Left ventricle myocardium inferior (tissue), 1 donor: ENCODE measurements around the gene FBXO24. TPM values are rescaled to one million over a fixed set of nuclear protein-coding genes. Genes with fewer than 3 reads are reported as not detected.
A peak's percentile ranks its signal among the peaks of the same experiment; 100 is the strongest.

Source experiments
- DNase-seq: peaks from one replicate; pipeline ENCODE4 v3.0.0-alpha.2; 2020
- H3K27ac ChIP-seq: fragments of 200-600 bp; replicated peaks from 2 replicates; pipeline ENCODE4 v1.8.0; 2021
- H3K27me3 ChIP-seq: fragments of 200-600 bp; 2 replicates; pipeline ENCODE4 v1.8.0; 2021; ENCODE audit warnings: low read depth
- H3K36me3 ChIP-seq: fragments of 200-600 bp; 2 replicates; pipeline ENCODE4 v1.8.0; 2021
- H3K4me1 ChIP-seq: fragments of 200-600 bp; 2 replicates; pipeline ENCODE4 v1.8.0; 2021
- H3K4me3 ChIP-seq: fragments of 200-600 bp; 2 replicates; pipeline ENCODE4 v1.8.0; 2021; ENCODE audit warnings: mild to moderate bottlenecking, moderate library complexity
- H3K9me3 ChIP-seq: fragments of 200-600 bp; replicated peaks from 2 replicates; pipeline ENCODE4 v1.8.0; 2021
- intact Hi-C: fragments of 100-400 bp; cut with micrococcal nuclease; formaldehyde crosslinking; loops from one replicate; pipeline ENCODE4 v1.11.0; 2022
- total RNA-seq: library from RNA; stranded (reverse); fragmentation: NEBNext Ultra II Directional; extraction: Animal tissue kit (Norgen Biotek cat#: 25700); gene quantifications from one replicate; pipeline ENCODE4 v1.2.1, GENCODE V29; 2021
- TF ChIP-seq, protein P1 (sequence below): fragments of 200-600 bp; IDR thresholded peaks from 2 replicates; pipeline ENCODE4 v1.8.0; 2021; ENCODE audit warnings: antibody characterized with exemption, mild to moderate bottlenecking, borderline replicate concordance
- donor health status: DM: no; HTN: yes; CAD: no; lungs with severe emphysema.

Gene FBXO24
- total RNA-seq, 1 donor from 2014 or later, result 0.25 TPM

DNA sequence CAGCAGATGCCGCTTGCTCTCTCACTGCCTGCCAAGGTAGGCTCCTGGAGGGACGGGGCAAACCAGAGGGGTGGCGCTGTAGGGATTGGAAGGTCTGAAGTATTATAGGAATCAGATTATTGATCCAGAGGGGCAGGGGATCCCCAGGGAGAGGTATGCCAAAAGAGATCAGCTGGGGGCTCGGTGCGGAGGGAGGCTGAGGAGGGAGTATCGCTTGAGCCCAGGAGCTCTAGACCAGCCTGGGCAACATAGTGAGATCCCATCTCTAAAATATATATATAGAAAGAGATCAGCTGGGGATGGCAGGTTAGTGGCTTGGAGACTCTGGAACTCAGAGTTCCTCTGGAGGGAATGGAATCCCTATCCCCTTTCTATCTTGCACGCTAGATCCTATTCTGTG lies 9.1 kb downstream of the FBXO24 start:
- no peaks in the 10 kb centered on the region for H3K27me3 ChIP-seq
- no peak for DNase-seq
- peaks cover 6% of the 10 kb centered on the region for H3K4me1 ChIP-seq
- H3K36me3 ChIP-seq, result no peaks in the 10 kb centered on the region
- H3K9me3 ChIP-seq, result no peaks in the 10 kb centered on the region
- no peak overlapping the region for H3K27ac ChIP-seq
- H3K4me3 ChIP-seq, result no peak overlapping the region
- TF ChIP-seq, protein P1, sequence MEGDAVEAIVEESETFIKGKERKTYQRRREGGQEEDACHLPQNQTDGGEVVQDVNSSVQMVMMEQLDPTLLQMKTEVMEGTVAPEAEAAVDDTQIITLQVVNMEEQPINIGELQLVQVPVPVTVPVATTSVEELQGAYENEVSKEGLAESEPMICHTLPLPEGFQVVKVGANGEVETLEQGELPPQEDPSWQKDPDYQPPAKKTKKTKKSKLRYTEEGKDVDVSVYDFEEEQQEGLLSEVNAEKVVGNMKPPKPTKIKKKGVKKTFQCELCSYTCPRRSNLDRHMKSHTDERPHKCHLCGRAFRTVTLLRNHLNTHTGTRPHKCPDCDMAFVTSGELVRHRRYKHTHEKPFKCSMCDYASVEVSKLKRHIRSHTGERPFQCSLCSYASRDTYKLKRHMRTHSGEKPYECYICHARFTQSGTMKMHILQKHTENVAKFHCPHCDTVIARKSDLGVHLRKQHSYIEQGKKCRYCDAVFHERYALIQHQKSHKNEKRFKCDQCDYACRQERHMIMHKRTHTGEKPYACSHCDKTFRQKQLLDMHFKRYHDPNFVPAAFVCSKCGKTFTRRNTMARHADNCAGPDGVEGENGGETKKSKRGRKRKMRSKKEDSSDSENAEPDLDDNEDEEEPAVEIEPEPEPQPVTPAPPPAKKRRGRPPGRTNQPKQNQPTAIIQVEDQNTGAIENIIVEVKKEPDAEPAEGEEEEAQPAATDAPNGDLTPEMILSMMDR, result no peak
- intact Hi-C loops, result no loop called here

DNA sequence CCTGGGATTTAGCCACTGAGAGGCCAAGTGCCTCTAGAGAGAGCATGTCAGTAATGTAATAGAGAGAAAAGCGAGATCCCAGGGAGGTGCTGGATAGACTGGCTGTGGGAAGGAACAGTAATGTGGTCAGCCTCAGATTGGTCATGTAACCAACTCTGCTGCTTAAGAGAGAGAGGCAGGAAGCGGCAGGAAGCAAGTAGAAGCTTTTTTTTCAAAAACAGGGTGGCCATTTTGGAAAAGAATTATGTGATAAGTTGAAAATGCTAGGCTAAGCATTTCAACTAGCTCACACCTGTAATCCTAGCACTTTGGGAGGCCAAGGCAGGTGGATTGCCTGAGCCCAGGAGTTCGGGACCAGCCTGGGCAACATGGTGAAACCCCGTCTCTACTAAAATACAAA lies 12.3 kb downstream of the FBXO24 start:
- TF ChIP-seq, protein P1, result no peak
- no peaks in the 10 kb centered on the region for H3K9me3 ChIP-seq
- H3K27ac ChIP-seq, result no peak overlapping the region
- no peaks in the 10 kb centered on the region for H3K36me3 ChIP-seq
- intact Hi-C loops, result no loop called here
- peaks cover 9% of the 10 kb centered on the region for H3K4me1 ChIP-seq
- DNase-seq, result no peak
- H3K27me3 ChIP-seq, result no peaks in the 10 kb centered on the region
- no peak overlapping the region for H3K4me3 ChIP-seq

DNA sequence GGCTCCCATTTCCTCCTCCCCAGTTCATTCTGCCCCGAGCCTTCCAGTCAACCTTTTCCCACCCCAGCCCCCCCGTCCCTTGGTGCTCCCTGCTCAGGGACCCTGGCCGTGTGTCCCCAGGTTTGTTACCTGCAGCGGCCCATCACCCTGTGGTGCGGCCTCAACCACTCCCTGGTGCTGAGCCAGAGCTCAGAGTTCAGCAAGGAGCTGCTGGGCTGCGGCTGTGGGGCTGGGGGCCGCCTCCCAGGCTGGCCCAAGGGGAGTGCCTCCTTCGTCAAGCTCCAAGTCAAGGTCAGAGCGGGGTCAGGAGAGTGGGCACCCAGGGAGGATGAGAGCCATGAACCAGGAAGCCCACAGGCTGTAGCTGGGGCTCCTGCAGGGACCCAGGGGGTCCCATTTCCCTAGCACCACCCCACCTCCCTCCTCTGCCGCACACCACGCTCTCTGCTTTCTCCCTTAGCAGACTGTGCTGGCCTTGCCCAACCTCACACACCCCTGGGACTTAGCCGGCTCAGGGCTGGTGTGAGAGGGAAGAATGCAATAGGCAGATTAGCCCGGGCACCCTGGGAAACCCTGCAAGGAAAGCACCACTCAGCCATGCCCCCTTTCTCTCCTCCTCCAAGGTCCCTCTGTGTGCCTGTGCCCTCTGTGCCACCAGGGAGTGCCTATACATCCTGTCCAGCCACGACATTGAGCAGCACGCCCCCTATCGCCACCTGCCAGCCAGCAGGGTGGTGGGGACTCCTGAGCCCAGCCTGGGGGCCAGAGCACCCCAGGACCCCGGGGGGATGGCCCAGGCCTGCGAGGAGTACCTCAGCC lies 14.0 kb downstream of the FBXO24 start:
- H3K36me3 ChIP-seq, result no peaks in the 10 kb centered on the region
- peaks cover 25% of the 10 kb centered on the region for H3K4me1 ChIP-seq
- TF ChIP-seq, protein P1, result no peak
- H3K27me3 ChIP-seq, result no peaks in the 10 kb centered on the region
- no peak for DNase-seq
- no peaks in the 10 kb centered on the region for H3K9me3 ChIP-seq
- intact Hi-C loops, result no loop called here
- no peak overlapping the region for H3K4me3 ChIP-seq
- no peak overlapping the region for H3K27ac ChIP-seq

DNA sequence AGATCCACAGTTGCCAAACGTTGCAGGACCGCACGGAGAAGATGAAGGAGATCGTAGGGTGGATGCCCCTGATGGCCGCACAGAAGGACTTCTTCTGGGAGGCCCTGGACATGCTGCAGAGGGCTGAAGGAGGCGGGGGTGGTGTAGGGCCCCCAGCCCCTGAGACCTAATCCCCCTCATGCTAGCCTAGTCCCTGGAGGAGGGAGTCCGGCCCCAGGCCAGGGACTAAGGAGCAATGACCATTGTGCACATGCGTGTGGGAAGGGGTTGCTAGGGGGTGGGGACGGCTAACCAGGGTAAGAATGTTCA lies 14.6 kb downstream of the FBXO24 start:
- Histone ChIP-seq H3K36me3 (no peaks in the 10 kb centered on the region), H3K4me1 (peaks cover 30% of the 10 kb centered on the region), H3K27me3 (no peaks in the 10 kb centered on the region), H3K27ac (no peak overlapping the region), H3K4me3 (no peak overlapping the region), H3K9me3 (no peaks in the 10 kb centered on the region)
- intact Hi-C loops, result no loop called here
- no peak for DNase-seq
- TF ChIP-seq, protein P1, result no peak

DNA sequence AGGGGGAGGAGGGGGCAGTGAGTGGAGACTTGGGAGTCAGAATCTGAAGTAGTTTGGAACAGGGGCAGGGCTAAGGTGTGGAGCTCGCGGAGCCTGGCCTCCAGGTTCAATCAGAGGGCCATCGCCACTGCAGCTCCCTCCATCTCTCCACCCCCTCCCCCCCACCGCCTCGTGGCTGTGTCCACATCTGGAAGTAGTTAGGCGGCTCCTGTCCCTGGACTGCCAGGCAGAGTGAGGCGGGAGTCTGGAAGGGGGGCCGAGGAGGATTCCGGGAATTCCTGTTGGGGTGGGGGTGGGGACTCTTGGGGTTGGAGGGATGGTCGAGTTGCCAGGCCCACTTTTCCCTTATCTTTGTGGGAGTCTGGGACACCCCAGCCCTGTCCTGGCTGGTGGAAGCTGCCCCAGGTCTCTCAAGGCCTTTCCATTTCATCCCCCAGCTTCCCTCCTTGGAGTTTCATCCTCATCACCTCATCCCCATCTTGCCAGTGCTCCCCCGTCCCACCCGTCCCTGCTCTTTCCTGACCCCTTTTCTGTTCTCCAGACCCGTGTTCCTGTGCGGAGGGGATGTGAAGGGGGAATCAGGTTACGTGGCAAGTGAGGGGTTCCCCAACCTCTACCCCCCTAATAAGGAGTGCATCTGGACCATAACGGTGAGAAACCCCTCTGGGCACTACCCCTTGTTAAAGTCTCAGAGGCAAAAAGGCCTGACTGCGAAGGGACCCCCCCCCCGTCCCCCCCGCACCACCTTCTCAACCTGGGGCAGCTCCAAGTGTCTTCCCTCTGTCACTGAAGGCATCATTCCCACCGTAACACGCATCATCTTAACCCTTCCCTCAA lies 17.0 kb downstream of the FBXO24 start:
- Histone ChIP-seq H3K27me3 (no peaks in the 10 kb centered on the region), H3K4me1 (peaks cover 32% of the 10 kb centered on the region), H3K36me3 (no peaks in the 10 kb centered on the region), H3K4me3 (peak overlapping the region; percentile 90), H3K9me3 (no peaks in the 10 kb centered on the region), H3K27ac (peak overlapping the region; percentile 86)
- intact Hi-C loops, result no loop called here
- peak; percentile 84 for DNase-seq
- TF ChIP-seq, protein P1, result no peak
